Right renal cortex interstitium (tissue), 3 donors: Measurements from ENCODE around the gene ATP6AP1. TPM values are rescaled to one million over a fixed set of nuclear protein-coding genes. Genes with fewer than 3 reads are reported as not detected.

Experiments used
- DNase-seq, 3 donors: peaks; one replicate each; pipeline ENCODE4 v3.0.0-alpha.2; 2013; ENCODE audit warnings: low read depth in 3 of 3, low spot score in 2 of 3
- polyA plus RNA-seq, 3 donors: library from polyadenylated mRNA; unstranded; fragments of 120-200 nt; gene quantifications; one replicate each; pipeline ENCODE4 v1.2.1, GENCODE V29; 2013; ENCODE audit not compliant: insufficient read length in 3 of 3

The ATP6AP1 gene
- polyA plus RNA-seq, 3 donors, result 136 to 162 (median 151) TPM

DNA sequence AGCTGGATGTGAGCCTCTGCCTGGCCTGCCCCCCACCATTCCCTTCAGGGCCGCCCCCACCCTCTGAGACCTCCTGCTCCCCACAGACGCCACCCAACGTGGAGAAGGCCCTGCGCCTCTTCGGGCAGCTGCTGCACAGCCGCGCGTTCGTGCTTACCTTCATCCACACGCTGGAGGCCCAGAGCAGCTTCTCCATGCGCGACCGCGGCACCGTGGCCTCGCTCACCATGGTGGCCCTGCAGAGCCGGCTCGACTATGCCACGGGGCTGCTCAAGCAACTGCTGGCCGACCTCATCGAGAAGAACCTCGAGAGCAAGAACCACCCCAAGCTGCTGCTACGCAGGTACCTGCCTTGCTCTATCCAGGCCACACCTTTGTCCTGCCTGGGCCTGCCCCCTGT is 39.7 kb downstream of the ATP6AP1 start:
- DNase-seq, result no peak

DNA sequence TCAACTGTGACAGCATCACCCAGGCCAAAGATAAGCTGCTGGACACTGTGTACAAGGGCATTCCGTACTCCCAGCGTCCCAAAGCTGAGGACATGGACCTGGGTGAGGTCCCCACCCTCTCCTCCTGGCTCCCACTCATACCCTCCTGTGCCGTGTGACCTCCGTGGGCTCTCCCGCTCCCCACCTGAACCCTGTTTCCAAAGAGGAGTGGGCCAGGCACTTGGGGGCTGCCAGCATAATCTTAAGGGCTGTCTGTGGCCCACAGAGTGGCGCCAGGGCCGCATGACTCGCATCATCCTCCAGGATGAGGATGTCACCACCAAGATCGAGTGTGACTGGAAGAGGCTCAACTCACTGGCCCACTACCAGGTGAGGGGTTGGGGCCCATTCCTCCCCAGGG is 40.6 kb downstream of the ATP6AP1 start:
- no peak for DNase-seq

DNA sequence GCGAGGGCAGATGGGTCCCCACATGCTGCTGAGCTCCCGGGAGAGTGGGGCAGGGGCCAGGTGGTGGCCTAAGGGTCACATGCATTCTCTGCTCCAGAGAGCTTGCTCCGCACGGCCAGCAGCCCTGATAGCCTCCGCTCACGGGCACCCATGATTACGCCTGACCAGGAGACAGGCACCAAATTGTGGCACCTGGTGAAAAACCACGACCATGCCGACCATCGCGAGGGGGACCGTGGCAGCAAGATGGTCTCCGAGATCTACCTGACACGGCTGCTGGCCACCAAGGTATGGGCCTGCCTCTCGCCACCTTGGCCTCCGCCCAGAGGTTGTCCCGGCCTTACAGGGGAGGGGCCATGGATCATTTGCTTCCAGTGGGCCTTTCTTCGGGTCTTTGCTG is 41.4 kb downstream of the ATP6AP1 start:
- no peak for DNase-seq

DNA sequence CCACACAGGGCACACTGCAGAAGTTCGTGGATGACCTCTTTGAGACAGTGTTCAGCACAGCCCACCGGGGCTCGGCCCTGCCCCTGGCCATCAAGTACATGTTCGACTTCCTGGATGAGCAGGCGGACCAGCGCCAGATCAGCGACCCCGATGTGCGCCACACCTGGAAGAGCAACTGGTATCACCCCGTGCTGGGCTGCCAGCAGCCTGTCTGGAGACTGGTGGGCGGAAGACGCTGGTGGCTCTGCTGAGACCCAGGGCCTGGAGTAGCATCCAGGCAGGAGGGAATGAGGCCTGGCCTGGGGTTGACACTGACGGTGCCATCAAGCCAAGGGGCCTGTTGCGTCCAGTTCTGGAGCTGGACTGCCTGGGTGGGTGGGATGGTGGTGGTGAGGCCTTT is 42.0 kb downstream of the ATP6AP1 start:
- no peak for DNase-seq

DNA sequence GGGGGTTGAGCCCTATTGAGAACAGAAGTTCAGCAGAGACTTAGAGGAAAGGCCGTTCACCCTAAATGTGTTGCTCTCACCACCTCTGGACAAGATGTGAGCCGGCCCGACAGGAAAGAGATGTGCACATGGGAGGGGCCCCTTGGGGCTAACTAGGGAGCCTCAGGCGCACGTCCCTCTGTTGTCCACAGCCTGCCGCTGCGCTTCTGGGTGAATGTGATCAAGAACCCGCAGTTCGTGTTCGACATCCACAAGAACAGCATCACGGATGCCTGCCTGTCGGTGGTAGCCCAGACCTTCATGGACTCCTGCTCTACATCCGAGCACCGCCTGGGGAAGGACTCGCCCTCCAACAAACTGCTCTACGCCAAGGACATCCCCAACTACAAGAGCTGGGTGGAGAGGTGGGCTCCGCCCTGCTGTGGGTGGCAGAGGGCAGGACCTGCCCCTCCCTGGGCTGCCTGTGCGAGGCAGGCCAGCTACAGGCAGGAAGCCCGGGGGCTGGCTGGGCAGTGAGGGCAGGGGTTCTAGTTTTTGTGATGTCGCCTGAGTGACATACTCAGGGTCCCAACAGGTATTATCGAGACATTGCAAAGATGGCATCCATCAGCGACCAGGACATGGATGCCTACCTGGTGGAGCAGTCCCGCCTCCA is 42.6 kb downstream of the ATP6AP1 start:
- no peak for DNase-seq

DNA sequence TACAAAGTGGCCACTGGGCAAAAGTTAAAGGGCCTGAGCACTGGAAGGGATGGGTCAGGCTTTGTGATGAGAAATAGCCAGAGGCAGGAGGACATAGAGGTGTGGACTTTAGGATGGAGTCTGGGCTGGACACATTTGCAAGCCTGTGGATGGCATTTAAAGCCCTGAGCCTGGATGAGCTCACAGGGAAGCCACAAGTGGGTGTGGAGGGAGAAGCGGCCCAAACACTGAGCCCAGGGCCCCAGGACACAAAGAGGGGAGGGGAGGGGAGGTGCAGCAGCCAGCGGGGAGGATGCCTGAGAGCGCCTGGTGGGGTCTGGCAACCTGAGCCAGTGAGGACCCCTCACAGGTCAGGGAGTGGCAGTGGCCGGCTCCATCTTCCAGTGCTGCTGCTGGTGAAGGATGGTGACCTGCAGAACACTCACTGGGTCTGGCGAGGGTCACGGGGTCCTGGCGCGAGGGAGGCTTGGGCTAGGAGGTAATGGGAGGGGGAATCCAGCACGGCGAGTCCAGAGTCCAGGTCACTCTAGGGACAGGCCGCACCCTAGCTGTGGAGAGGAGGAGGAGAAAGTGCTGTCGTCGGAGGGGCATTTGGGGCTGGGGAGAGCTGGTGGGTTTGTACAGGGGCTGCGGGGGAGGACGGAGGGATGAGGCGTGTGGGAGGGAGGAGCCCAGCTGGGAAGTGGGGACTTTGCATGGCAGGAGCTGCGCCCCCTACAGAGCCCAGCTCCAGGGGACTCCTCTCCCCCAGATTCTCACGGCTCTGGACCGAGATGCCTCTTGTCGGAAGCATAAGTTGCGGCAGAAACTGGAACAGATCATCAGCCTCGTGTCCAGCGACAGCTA is 43.6 kb downstream of the ATP6AP1 start:
- DNase-seq, result no peak

DNA sequence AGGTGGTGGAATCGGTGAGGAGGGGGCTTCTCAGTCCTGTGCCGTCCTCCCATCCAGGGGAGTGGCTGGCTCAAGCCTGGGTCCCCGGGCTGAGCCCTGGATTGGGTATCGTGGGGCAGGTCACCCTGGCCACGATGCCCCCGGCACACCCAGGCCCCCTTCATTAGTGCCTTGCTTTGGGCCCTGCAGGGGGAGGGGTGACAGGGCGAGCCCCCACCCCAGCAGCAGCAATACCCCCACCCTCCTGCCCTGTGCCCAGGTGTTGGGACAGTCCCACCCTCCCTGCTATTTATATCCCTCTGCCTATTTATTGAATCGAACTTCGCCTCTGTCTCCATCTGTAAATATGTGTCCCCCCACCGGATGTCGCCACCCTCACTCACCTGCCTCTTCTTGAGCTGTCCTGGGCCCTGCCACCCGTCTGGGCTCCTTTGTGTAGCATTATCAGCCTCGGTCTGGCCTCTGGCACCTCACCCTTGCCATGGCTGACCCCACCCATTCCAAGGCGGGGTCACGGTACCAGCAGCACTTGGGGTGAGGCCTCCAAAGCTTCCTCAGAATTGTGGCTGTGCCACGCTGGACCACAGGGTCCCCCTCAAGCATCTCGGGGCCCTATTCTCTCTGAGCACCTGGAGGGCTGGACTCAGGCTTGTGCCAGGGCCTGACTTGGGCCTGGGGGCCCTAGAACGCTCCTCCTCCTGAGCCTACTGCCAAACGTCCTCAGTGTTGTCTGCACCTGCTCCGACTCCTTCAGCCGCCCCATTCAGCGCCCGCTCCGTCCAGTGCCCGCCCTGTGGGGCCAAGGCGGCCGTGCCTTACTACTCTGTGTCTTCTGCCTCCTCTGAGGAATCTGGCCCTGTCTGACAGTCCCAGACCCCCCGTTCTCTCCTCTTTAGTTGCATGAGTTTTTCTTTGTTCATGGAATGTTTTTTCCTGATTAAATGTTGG is 44.5 kb downstream of the ATP6AP1 start:
- no peak for DNase-seq

DNA sequence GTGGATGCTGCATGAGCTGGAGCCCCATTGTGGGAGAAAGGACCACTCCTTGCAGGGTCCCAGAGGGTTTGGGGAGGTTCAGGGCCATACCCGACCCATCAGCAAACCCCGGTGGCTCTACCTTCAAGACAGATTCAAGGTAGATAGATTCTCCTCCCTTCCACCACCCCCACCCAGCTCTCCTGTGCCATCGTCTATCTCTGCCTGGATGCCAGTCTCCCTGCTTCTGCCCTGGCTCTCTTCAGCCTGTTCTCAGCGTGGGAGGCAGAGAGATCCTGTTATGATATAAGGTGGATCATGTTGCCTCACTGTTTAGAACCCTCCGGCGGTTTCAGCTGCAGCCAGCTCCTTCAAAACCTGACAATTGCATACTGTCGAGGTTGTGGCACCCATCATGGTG is 45.2 kb downstream of the ATP6AP1 start:
- DNase-seq, result no peak

DNA sequence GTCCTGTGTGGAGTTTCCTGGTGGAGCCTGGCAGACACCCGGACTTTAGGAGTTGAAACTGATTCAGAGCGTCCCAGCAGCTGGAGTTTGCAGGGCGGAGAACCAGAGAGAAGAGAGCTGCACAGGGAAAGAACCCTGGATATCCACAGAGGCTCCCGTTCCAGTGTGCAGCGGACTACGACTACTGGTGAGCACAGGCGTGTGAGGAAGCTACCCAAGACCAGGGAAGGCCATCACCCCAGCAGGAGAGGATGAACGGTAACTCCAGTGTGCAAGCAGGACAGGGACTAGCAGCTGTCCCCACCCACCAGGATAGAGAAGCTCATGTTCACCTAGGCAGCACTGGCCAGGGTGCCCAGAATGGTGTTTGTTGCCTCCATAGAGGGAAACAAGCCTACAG is 48.3 kb downstream of the ATP6AP1 start:
- DNase-seq, result no peak

DNA sequence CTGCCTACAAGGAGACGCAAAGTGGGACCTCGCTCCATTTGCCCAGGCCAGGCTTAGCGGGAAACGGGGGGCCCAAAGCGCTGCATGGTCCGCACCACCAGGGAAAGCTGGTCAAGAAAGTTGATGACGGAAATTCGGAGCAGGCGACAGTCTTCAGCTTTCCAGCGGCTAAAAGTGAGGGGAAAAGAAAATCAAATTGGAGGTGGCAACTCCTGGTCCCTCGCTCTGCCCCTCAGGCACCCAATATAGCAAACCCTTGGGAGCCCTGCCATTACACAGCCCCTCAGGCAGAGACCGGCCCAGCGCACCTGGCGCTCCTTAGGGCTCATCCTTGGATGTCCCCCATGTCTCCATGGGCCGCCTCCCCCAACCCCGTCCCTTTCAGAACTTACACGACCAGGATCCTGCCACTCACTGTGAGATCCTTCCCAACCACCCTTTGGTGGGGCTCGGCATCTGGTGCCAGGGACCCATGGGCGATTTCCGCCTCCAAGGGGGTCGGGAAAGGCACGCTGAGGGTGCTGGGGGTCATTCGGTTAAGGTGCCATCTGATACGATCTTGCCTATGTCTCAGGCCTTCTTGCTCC is 49.5 kb downstream of the ATP6AP1 start:
- no peak for DNase-seq

DNA sequence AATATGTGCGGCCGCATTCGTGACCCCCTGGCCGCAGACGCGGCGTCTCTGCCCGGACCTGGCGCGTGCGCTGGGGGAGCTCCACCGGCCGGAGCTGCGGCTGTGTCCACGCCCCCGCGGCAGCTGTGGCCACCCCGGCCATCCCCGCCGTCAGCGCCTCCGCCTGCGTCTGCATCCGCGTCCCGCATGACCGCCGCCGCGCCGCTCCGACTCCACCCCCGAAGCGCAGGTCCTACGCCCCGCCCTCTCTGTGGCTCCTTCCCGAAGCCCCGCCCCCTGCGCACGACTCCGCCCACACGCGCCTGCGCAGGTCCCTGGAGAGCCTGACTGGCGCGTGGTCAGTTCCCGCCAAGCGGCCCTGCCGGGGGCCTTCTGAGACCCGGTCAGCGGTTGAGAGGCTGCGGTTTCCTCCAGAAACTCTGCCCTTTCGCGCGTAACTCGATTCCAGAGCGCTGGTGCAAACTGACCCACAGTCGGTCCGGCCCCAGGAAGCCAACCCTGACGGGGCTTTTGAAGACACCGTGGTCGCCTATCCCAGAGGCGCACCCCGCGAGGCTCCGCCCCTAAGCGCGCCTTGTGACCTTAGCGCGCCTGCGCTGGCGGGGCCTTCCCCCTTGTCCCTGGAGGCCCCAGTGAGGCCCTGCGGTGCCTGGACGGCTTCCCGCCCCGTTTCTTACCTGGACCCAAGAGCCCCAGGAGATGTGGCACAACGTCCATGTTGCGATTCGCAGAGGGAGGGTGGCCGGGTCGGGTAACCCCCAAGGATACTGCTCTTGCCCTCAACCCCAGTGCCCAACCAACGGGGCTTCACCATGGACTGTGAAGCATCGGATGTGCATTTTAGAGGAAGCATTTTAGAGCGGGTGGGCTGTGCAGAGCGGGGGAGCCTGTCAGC is 50.5 kb downstream of the ATP6AP1 start, which contains the start of gene LAGE3:
TSS of gene LAGE3 (minus strand) at position 554 of the 895 bp plus-strand sequence. CDS start at position 188, 366 bp downstream.
- peak; percentile 43 to 68 (median 62) for DNase-seq

DNA sequence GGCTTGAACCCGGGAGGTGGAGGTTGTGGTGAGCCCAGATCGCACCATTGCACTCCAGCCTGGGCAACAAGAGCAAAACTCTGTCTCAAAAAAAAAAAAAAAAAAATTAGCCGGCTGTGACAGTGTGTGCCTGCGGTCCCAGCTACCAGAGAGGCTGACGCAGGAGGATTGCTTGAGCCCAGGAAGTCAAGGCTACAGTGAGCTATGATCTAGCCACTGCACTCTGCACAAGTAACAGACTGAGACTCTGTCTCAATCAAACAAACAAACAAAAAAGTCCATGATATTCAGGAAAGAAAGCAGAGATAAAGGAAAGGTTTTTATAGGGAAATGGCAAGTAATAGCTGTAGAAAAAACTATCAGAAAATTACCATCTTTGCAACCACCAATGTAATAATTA is 52.7 kb downstream of the ATP6AP1 start:
- DNase-seq, result no peak

DNA sequence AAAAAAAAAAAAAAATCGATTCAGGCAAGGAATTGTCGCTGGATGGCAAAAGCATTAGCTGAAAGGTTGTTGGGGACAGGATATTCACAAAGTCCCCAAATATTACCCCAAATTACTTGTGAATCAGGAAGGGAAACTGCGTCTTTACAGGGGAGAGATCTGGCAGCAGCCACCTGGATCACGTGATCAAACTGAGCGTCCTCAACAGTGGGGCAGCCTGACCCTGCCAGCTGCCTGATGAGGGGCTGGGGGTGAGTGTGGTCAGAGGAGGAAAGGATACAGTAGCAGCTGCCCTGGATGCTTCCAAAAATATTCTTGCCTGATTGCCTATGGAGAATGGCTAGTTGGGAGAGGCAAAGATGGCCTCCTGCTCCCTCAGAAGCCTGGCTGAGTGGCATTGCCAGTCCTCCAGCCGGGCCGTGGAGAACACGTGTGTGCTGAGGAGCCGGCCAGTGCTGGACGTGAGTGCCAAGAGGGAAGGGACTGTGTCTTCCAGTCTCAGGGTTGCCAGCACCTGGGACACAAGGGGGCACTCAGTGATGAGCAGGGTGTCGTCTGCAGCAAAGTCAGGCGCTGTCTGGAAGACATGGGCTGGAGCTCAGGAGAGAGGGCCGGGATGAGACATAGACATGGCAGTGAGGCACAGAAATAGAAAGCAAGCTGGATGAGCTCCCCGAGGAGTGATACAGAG is 53.6 kb downstream of the ATP6AP1 start:
- DNase-seq, result no peak

DNA sequence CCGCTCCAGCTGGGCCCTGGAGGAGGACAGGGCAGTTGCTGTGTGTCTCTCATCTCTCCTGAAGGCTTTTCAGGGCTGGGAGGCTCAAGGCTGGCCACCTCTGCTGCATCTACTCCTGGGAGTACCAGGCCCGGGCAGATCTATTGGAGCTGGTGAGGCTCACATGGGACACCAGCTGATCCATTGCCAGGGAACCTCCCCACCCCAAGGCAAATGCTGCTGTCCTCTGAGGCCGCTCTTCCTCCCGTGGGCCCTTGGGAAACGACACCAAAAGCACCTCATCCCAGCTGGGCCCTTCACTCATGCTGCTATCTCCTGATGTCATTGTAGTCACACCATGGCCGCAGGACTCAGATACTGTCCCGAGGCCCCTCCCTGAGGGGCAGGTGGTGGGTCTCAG is 54.3 kb downstream of the ATP6AP1 start:
- DNase-seq, result no peak

DNA sequence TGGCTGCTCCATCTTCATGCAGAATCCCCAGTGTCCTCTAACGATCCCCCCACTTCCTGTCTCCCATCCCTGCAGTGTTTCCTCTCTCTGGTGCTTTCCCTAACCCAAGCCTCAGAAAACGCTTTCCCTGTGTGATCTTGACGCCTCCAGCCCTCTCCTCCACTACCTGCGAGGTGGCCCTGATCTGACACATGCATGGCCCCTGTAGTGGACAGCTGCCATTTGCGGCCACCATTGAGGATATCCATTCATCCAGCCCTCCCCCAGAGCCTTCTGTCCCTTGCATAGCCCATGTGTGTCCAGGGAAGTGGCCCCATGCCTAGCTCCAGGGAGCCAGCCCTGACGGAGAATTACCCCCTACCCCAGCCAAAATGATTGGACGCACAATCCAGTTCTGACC is 54.8 kb downstream of the ATP6AP1 start:
- DNase-seq, result no peak

DNA sequence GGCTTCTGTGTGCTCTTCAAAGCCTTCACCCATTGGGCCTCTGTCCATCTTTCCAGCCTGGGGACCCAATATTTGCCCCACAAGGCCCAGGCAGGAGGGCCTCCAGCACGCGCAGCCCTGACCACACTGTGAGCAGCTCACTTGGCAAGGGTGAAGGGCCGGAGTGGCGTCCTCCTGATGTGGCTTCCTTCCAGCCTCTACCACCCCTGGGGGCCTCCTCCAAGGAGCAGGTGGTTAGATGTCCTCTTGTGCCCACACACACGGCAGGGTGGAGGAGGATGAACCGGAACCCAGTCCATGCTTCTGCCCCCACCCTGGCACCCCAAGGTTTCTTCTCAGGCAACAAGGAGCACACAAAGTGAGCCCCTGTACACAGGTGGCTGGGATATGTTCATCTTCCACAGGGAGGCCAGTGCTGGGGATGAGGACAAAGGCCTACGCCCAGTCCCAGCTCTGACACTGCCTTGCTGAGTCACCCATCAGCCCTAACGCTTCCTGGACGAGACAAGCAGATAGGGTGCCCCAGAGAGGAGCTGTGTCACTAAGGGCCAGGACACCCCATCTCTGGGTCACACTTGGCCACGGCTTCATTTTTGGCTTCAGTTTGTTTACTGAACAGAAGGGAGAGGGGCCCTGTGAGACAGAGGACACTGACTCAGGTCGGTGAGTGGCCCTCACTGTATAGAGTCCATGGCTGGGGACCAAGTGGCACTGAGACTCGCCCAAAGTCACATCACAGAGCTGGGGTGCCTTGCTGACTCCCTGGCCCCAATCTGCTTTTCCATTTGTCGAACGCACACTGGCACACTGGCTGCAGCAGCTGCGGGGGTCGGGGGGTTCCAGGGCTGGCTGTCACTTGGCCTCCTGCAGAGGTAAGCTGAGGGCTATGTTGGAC is 56.0 kb downstream of the ATP6AP1 start:
- DNase-seq, result no peak

DNA sequence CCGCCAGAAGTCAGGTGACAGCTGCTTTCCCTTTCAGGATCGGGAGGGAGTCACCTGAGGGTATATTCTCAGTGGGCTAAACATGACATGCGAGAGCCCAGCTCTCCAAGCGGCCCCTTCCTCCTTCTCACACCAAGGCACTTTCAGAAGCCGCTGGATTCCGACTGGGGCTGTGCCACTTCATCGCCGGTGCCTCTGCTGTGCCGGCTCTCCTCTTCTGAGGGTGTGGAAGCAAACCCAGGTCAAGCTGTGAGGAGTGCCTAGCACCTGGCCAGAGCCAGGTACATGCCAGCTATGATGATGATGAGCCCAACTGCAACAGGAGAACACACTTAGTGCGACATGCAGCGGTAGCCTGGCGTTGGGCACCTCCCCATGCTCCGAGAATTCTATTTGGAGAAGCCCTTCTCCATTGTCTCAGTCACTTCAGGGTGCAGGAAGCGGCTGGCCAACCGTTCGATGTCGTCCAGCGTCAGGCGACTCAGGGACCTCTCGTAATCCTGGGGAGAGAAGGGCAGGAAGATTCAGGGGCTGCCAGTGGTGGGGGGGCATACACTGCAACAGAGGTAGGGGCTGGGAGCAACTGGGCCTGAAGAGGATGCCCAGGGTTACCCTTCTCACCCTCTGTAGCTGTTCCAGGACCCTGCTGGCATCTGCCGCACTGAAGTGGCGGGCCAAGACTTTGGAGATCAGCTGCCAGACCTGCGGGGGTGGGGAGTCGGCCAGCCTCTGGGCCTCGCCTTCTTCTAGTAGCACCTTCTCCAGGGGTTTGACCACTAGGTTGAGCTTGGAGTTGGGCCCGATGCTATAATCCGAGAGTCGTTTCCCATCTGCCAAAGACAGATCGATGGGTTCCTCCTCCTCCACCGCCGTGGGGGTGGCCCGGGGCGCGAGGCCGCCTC is 56.9 kb downstream of the ATP6AP1 start:
- no peak for DNase-seq
